Activated naive CD8-positive, alpha-beta T cell treated with anti-CD3 and anti-CD28 coated beads, Interleukin-2, amount 10 ng/mL, durations not matched to agents 7 days and 5 days (primary cell): ENCODE measurements around the gene KCNJ15. TPM values are rescaled to one million over a fixed set of nuclear protein-coding genes. Genes with fewer than 3 reads are reported as not detected.
A peak's percentile ranks its signal among the peaks of the same experiment; 100 is the strongest.

ENCODE experiments used
- ATAC-seq: fragments of 150-1000 bp; cut with Tn5 transposase; one replicate; pipeline ENCODE4 v1.10.0; 2021; ENCODE audit warnings: low read depth, moderate library complexity
- POLR2A ChIA-PET: fragments of 350-600 bp; sonication (Branson Sonifier 250); formaldehyde crosslinking; loops from one replicate; lab custom pipeline; 2021; ENCODE audit warnings: antibody characterized with exemption; lab: Charles Lee
- DNase-seq: peaks from one replicate; pipeline ENCODE4 v3.0.0; 2021
- H3K27ac Mint-ChIP-seq: one replicate; pipeline ENCODE4 v1.8.0; 2022; ENCODE audit warnings: mild to moderate bottlenecking, mixed read lengths
- H3K27me3 Mint-ChIP-seq: one replicate; pipeline ENCODE4 v1.8.0; 2022; ENCODE audit warnings: mild to moderate bottlenecking, moderate library complexity, mixed read lengths
- H3K36me3 Mint-ChIP-seq: one replicate; pipeline ENCODE4 v1.8.0; 2021; ENCODE audit warnings: mild to moderate bottlenecking, mixed read lengths
- H3K4me1 Mint-ChIP-seq: one replicate; pipeline ENCODE4 v1.8.0; 2021; ENCODE audit warnings: mixed read lengths
- H3K4me3 Mint-ChIP-seq: one replicate; pipeline ENCODE4 v1.8.0; 2022; ENCODE audit warnings: mild to moderate bottlenecking, moderate library complexity, mixed read lengths
- H3K9me3 Mint-ChIP-seq: one replicate; pipeline ENCODE4 v1.8.0; 2021; ENCODE audit warnings: mixed read lengths
- total RNA-seq, 2 experiments: library from RNA; stranded (reverse); gene quantifications; one replicate each; pipeline ENCODE4 v1.2.3, GENCODE V29; 2021

Gene KCNJ15
- total RNA-seq, 2 experiments from 2014 or later = not detected

- POLR2A ChIA-PET = no interaction called here
- H3K9me3 Mint-ChIP-seq = no peaks in the 10 kb centered on the region
- no peak for DNase-seq
- H3K4me3 Mint-ChIP-seq = no peak overlapping the region
- H3K4me1 Mint-ChIP-seq = no peaks in the 10 kb centered on the region
- H3K27me3 Mint-ChIP-seq = no peaks in the 10 kb centered on the region
- no peak overlapping the region for H3K27ac Mint-ChIP-seq
- no peak for ATAC-seq
- no peaks in the 10 kb centered on the region for H3K36me3 Mint-ChIP-seq
Observed at GRCh38 chr21:38287476-38287875, 30.7 kb downstream of the KCNJ15 start.

GRCh38 chr21:38289705-38290485 is 33.1 kb downstream of the KCNJ15 start:
- Mint-ChIP-seq H3K36me3 (no peaks in the 10 kb centered on the region), H3K4me3 (no peak overlapping the region), H3K27me3 (no peaks in the 10 kb centered on the region), H3K9me3 (no peaks in the 10 kb centered on the region), H3K4me1 (no peaks in the 10 kb centered on the region), H3K27ac (no peak overlapping the region)
- POLR2A ChIA-PET = no interaction called here
- ATAC-seq (no peak), DNase-seq (no peak)

GRCh38 chr21:38290809-38291208 is 34.0 kb downstream of the KCNJ15 start:
- Mint-ChIP-seq H3K4me1 (no peaks in the 10 kb centered on the region), H3K27me3 (no peaks in the 10 kb centered on the region), H3K36me3 (no peaks in the 10 kb centered on the region), H3K4me3 (no peak overlapping the region), H3K9me3 (no peaks in the 10 kb centered on the region), H3K27ac (no peak overlapping the region)
- ATAC-seq (no peak), DNase-seq (no peak)
- POLR2A ChIA-PET = no interaction called here

GRCh38 chr21:38291874-38292273 is 35.1 kb downstream of the KCNJ15 start:
- Mint-ChIP-seq H3K9me3 (no peaks in the 10 kb centered on the region), H3K36me3 (peaks cover 1% of the 10 kb centered on the region), H3K27me3 (no peaks in the 10 kb centered on the region), H3K4me3 (no peak overlapping the region), H3K4me1 (peaks cover 6% of the 10 kb centered on the region), H3K27ac (no peak overlapping the region)
- POLR2A ChIA-PET = no interaction called here
- ATAC-seq (no peak), DNase-seq (no peak)

- Mint-ChIP-seq H3K4me3 (no peak overlapping the region), H3K36me3 (peaks cover 1% of the 10 kb centered on the region), H3K9me3 (no peaks in the 10 kb centered on the region), H3K27ac (no peak overlapping the region), H3K4me1 (peaks cover 6% of the 10 kb centered on the region), H3K27me3 (no peaks in the 10 kb centered on the region)
- POLR2A ChIA-PET = no interaction called here
- DNase-seq = no peak
- no peak for ATAC-seq
Observed at GRCh38 chr21:38293113-38293512, 36.3 kb downstream of the KCNJ15 start.

GRCh38 chr21:38293765-38294164 is 37.0 kb downstream of the KCNJ15 start:
- Mint-ChIP-seq H3K4me1 (peaks cover 6% of the 10 kb centered on the region), H3K27me3 (peaks cover 2% of the 10 kb centered on the region), H3K27ac (no peak overlapping the region), H3K4me3 (no peak overlapping the region), H3K9me3 (no peaks in the 10 kb centered on the region), H3K36me3 (peaks cover 1% of the 10 kb centered on the region)
- no peak for DNase-seq
- POLR2A ChIA-PET = no interaction called here
- ATAC-seq = no peak

- ATAC-seq = no peak
- peaks cover 1% of the 10 kb centered on the region for H3K36me3 Mint-ChIP-seq
- POLR2A ChIA-PET = no interaction called here
- H3K4me1 Mint-ChIP-seq = peaks cover 6% of the 10 kb centered on the region
- H3K4me3 Mint-ChIP-seq = no peak overlapping the region
- no peak overlapping the region for H3K27ac Mint-ChIP-seq
- no peaks in the 10 kb centered on the region for H3K9me3 Mint-ChIP-seq
- H3K27me3 Mint-ChIP-seq = peaks cover 2% of the 10 kb centered on the region
- DNase-seq = no peak
Observed at GRCh38 chr21:38294609-38295008, 37.8 kb downstream of the KCNJ15 start.

- DNase-seq = no peak
- H3K4me1 Mint-ChIP-seq = peaks cover 14% of the 10 kb centered on the region
- H3K4me3 Mint-ChIP-seq = no peak overlapping the region
- peaks cover 2% of the 10 kb centered on the region for H3K27me3 Mint-ChIP-seq
- POLR2A ChIA-PET = no interaction called here
- peaks cover 1% of the 10 kb centered on the region for H3K36me3 Mint-ChIP-seq
- ATAC-seq = no peak
- no peak overlapping the region for H3K27ac Mint-ChIP-seq
- no peaks in the 10 kb centered on the region for H3K9me3 Mint-ChIP-seq
Observed at GRCh38 chr21:38295997-38296764, 39.4 kb downstream of the KCNJ15 start.

- no peak overlapping the region for H3K4me3 Mint-ChIP-seq
- peaks cover 2% of the 10 kb centered on the region for H3K27me3 Mint-ChIP-seq
- no peaks in the 10 kb centered on the region for H3K9me3 Mint-ChIP-seq
- H3K4me1 Mint-ChIP-seq = peaks cover 14% of the 10 kb centered on the region
- ATAC-seq (no peak), DNase-seq (no peak)
- H3K36me3 Mint-ChIP-seq = peaks cover 1% of the 10 kb centered on the region
- POLR2A ChIA-PET = no interaction called here
- no peak overlapping the region for H3K27ac Mint-ChIP-seq
Observed at GRCh38 chr21:38297194-38297631, 40.4 kb downstream of the KCNJ15 start.

GRCh38 chr21:38297871-38298270 is 41.1 kb downstream of the KCNJ15 start:
- Mint-ChIP-seq H3K36me3 (peaks cover 1% of the 10 kb centered on the region), H3K4me1 (peaks cover 14% of the 10 kb centered on the region), H3K27ac (no peak overlapping the region), H3K4me3 (no peak overlapping the region), H3K9me3 (no peaks in the 10 kb centered on the region), H3K27me3 (peaks cover 2% of the 10 kb centered on the region)
- POLR2A ChIA-PET = no interaction called here
- no peak for DNase-seq
- no peak for ATAC-seq

- H3K27me3 Mint-ChIP-seq = peaks cover 2% of the 10 kb centered on the region
- H3K9me3 Mint-ChIP-seq = no peaks in the 10 kb centered on the region
- POLR2A ChIA-PET = no interaction called here
- H3K36me3 Mint-ChIP-seq = peaks cover 1% of the 10 kb centered on the region
- DNase-seq (no peak), ATAC-seq (no peak)
- peaks cover 14% of the 10 kb centered on the region for H3K4me1 Mint-ChIP-seq
- no peak overlapping the region for H3K27ac Mint-ChIP-seq
- no peak overlapping the region for H3K4me3 Mint-ChIP-seq
Observed at GRCh38 chr21:38298832-38299231, 42.0 kb downstream of the KCNJ15 start.

- POLR2A ChIA-PET = no interaction called here
- H3K27me3 Mint-ChIP-seq = peaks cover 2% of the 10 kb centered on the region
- H3K9me3 Mint-ChIP-seq = no peaks in the 10 kb centered on the region
- ATAC-seq (no peak), DNase-seq (no peak)
- H3K27ac Mint-ChIP-seq = no peak overlapping the region
- H3K4me1 Mint-ChIP-seq = peaks cover 14% of the 10 kb centered on the region
- H3K4me3 Mint-ChIP-seq = no peak overlapping the region
- H3K36me3 Mint-ChIP-seq = peaks cover 1% of the 10 kb centered on the region
Observed at GRCh38 chr21:38299671-38300070, 42.9 kb downstream of the KCNJ15 start.

GRCh38 chr21:38300141-38300578 is 43.4 kb downstream of the KCNJ15 start:
- Mint-ChIP-seq H3K4me3 (peak overlapping the region; percentile 17), H3K9me3 (no peaks in the 10 kb centered on the region), H3K36me3 (peaks cover 1% of the 10 kb centered on the region), H3K4me1 (peaks cover 14% of the 10 kb centered on the region), H3K27ac (no peak overlapping the region), H3K27me3 (peaks cover 2% of the 10 kb centered on the region)
- POLR2A ChIA-PET = no interaction called here
- DNase-seq (no peak), ATAC-seq (no peak)
